Activated T-helper 1 cell treated with anti-CD3 and anti-CD28 coated beads, Interleukin-12 subunit alpha, Interleukin-12 subunit beta, Interleukin-2, Interleukin-4 antibody, amounts not matched to agents 30 ng/mL and 10 ng/mL and 1 ng/mL, durations not matched to agents 14 hours and 24 hours and 36 hours (primary cell): ENCODE results near the gene CDK2AP2. TPM values are rescaled to one million over a fixed set of nuclear protein-coding genes. Genes with fewer than 3 reads are reported as not detected.
"Not testable (repeated sequence)": the region's sequence is repeated elsewhere in the genome, so short reads cannot be mapped to it uniquely, and the experiment has no call there.

Experiments
- DNase-seq: peaks from one replicate; pipeline ENCODE4 v3.0.0; 2021; ENCODE audit warnings: low spot score
- H3K27ac Mint-ChIP-seq: one replicate; pipeline ENCODE4 v1.8.0; 2021; ENCODE audit warnings: mild to moderate bottlenecking, mixed read lengths
- H3K27me3 Mint-ChIP-seq: one replicate; pipeline ENCODE4 v1.8.0; 2022; ENCODE audit warnings: mild to moderate bottlenecking, moderate library complexity, mixed read lengths; ENCODE audit not compliant: insufficient read depth
- H3K36me3 Mint-ChIP-seq: one replicate; pipeline ENCODE4 v1.8.0; 2021; ENCODE audit warnings: low read depth, mixed read lengths
- H3K4me1 Mint-ChIP-seq: one replicate; pipeline ENCODE4 v1.8.0; 2021; ENCODE audit warnings: low read depth, mixed read lengths
- H3K4me3 Mint-ChIP-seq: one replicate; pipeline ENCODE4 v1.8.0; 2021; ENCODE audit warnings: mild to moderate bottlenecking, moderate library complexity, mixed read lengths
- H3K9me3 Mint-ChIP-seq: one replicate; pipeline ENCODE4 v1.8.0; 2021; ENCODE audit warnings: mixed read lengths
- intact Hi-C: fragments of 100-400 bp; cut with micrococcal nuclease; formaldehyde crosslinking; loops from one replicate; pipeline ENCODE4 v1.15.1; 2024
- total RNA-seq: library from RNA; stranded (reverse); gene quantifications from 2 replicates; pipeline ENCODE4 v1.2.3, GENCODE V29; 2022

The CDK2AP2 gene
- total RNA-seq, 1 donor from 2014 or later = 107 TPM

DNA sequence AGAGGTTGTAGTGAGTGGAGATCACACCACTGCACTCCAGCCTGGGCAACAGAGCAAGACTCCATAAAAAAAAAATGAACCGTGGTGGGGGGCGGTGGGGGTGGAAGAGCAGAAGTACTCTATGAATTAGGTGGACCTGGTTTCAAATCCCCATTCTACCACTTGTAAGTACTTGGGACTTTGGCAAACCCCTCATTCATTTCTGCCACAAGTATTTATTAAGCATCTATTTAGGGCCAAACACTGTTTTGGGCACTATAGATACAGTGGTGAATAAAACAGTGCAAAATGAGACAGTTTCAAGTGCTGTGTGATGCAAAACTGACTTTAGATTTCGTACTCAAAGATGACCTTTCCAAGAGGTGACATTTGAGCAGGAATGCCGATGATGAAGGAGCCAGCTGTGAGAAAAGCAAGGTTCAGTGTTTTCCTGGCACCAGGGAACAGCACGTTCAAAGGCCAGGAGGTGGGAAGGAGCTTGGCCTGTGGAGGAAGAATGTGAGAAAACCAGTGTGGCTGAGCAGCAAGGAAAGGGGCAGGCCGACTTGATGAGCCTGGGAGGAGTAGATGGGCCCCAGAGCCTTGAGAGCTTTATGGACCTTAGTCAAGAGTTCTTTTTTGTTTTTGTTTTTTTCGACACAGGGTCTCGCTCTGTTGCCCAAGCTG, 37.5 kb downstream of the CDK2AP2 start:
- no peak for DNase-seq
- Mint-ChIP-seq H3K9me3 (no peaks in the 10 kb centered on the region), H3K27me3 (no peaks in the 10 kb centered on the region), H3K4me1 (peaks cover 13% of the 10 kb centered on the region), H3K4me3 (peak overlapping the region; percentile 76), H3K36me3 (peaks cover 3% of the 10 kb centered on the region), H3K27ac (no peak overlapping the region)
- intact Hi-C loops = no loop called here

DNA sequence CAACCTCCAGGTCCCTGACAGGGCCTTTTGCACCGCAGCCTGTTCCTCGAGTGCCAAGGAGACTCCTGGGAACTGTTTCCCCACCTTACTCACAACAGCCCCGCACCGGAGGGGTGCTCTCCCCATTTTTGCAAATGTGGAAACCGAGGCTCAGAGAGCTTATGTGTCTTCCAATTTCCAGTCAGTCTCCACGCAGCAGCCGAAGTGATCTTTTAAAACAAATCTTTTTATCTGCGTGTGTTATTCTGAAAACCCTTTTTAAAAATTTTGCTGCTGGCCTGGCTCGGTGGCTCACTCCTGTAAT, 38.5 kb downstream of the CDK2AP2 start:
- intact Hi-C loops = loop anchor here (1.0 to 5.0 kb wide), 8 partner anchors 14 to 117 kb away; partner anchors contain the start of genes AIP, CDK2AP2, CORO1B and POLD4
- Mint-ChIP-seq H3K27ac (peak overlapping the region; percentile 48), H3K4me1 (peaks cover 17% of the 10 kb centered on the region), H3K36me3 (peaks cover 6% of the 10 kb centered on the region), H3K4me3 (peak overlapping the region; percentile 76), H3K9me3 (no peaks in the 10 kb centered on the region), H3K27me3 (no peaks in the 10 kb centered on the region)
- no peak for DNase-seq

DNA sequence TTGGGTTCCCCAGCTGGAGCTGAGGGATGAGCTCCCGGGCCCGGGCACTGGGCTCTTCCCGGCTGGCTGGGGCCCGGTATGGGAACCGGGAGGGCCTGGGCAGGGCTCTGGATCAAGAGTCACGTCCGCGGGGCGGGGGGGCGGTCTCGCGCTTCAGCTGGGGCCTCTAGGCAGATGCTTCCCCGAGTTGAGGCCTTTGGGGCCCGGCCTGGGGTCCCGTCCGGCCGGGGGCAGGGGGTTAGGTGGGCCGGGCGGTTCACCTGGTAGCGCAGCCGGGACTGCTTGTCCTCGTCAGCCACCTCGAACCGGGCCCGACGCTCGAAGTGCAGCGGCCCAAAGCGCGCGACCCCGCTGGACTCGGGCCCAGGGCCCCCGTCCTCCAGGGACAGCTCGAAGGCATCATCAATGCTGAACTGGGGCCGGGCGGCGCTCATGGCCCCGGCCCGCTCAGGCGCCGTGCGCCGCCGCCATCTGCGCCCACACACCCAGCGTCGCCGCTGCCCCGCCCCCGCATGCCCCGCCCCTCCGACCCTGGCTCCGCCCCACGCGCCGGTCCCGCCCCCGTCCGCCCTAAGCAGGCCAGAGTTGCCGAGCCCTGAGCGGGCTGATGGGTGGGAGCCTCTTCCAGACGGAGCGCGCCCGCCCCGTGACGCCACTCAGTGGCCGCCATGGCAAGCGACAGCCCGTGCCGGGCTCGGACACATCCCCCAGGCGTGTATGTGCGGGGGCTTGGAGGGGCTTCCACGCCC, 39.0 kb downstream of the CDK2AP2 start, which contains the start of gene TMEM134:
Gene TMEM134, minus strand, starts transcription at position 493 of the 749 bp plus-strand sequence. Its CDS starts 59 bp downstream, at position 434.
- intact Hi-C loops = loop anchor here (1.0 to 5.0 kb wide), 8 partner anchors 14 to 117 kb away; partner anchors contain the start of genes AIP, CDK2AP2, CORO1B and POLD4

DNA sequence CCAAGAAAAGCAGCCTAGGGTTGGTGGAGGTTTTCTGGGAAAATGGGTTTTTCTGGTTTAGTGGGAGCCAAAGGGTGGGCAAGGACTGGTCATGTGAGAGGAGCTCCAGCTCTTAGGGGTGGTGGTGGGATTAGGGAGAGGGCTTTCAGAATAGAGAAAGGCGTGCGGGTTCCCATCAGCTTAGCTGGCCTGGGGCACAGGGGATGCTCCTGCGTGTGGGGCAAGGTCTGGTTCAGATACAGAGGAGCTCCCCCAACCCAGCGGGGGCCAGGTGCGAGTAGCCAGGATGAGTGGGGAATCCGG, 39.6 kb downstream of the CDK2AP2 start:
- peaks cover 26% of the 10 kb centered on the region for H3K4me1 Mint-ChIP-seq
- peaks cover 6% of the 10 kb centered on the region for H3K36me3 Mint-ChIP-seq
- no peak for DNase-seq
- peak overlapping the region; percentile 91 for H3K4me3 Mint-ChIP-seq
- intact Hi-C loops = loop anchor here (2.0 to 5.0 kb wide), 2 partner anchors 30 to 116 kb away; partner anchors contain the start of gene POLD4
- peak overlapping the region; percentile 84 for H3K27ac Mint-ChIP-seq
- H3K9me3 Mint-ChIP-seq = no peaks in the 10 kb centered on the region
- no peaks in the 10 kb centered on the region for H3K27me3 Mint-ChIP-seq

More for the DNA sequence above, 39.0 kb downstream of the CDK2AP2 start, which contains the start of gene TMEM134:
- peak within 1 kb of the TSS; percentile 84 for H3K27ac Mint-ChIP-seq
- H3K4me3 Mint-ChIP-seq = peak within 1 kb of the TSS; percentile 91
- H3K36me3 Mint-ChIP-seq = peaks cover 6% of the 10 kb centered on the region
- DNase-seq = peak; percentile 88
- peaks cover 23% of the 10 kb centered on the region for H3K4me1 Mint-ChIP-seq
- H3K27me3 Mint-ChIP-seq = no peaks in the 10 kb centered on the region
- H3K9me3 Mint-ChIP-seq = no peaks in the 10 kb centered on the region

DNA sequence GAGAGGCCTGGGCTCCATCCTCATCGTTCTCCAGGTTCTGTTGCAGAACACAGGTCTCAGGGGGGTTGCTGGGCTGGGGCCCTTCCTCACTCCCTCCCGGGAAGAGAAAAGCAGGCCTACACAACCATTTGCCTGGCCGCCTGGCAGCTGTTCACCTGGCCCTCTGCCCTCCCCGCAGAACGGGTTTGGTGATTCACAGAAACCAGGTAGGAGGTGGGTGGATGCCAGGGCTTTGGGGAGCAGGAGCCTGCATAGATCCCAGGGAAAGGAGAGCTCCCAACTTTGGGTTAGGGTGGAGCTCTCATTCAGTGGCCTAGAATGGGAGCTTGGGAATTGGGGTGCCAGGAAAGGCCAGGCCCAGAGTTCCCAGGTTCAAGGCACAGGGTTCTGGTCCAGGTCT, 39.9 kb downstream of the CDK2AP2 start:
- Mint-ChIP-seq H3K27ac (peak overlapping the region; percentile 84), H3K9me3 (no peaks in the 10 kb centered on the region), H3K4me1 (peaks cover 26% of the 10 kb centered on the region), H3K36me3 (peaks cover 6% of the 10 kb centered on the region), H3K27me3 (no peaks in the 10 kb centered on the region), H3K4me3 (peak overlapping the region; percentile 91)
- no peak for DNase-seq
- intact Hi-C loops = loop anchor here (2.0 to 5.0 kb wide), 2 partner anchors 29 to 116 kb away; partner anchors contain the start of gene POLD4

DNA sequence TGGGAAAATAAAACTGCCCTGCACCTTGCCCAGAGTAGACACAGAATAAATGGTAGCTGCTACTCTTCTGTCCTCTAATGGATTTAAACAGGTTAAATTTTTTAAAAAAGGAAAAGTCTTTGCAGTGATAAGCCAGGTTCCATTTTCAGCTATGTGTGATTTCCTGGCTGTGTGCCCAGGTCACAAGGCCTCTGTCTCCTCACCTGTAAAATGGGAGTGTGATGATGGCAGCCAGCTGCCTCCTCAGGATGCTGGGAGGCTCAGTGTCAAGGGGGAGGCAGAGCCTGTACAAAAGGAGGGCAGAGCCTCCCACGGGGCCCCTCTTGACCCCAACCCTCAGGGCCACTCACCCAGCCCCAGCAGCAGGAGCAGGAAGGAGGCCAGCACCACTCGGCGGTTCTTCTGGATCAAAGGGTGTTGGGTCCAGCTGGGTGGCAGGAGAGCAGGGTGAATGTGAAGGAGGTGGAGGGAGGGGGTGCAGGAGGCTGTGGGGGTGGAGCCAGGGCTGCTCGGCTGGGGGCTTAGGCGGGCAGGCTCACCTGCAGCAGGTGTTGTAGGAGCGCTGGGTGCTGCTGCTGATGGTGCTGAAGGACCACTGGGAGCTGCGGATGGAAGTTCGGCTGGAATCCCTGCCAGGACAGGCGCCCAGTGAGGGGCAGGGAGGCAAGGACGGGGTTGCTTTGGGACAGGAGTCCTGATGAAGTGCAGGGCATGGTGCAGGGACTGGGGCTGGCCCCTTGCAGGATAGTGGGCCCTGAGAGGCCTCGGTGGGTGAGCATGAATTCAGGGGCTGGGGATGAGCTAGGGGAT, 40.8 kb downstream of the CDK2AP2 start:
- H3K9me3 Mint-ChIP-seq = no peaks in the 10 kb centered on the region
- no peaks in the 10 kb centered on the region for H3K27me3 Mint-ChIP-seq
- intact Hi-C loops = loop anchor here (5.0 kb wide), 1 partner anchor 115 kb away; the partner anchor contains the start of gene POLD4
- peak overlapping the region; percentile 91 for H3K4me3 Mint-ChIP-seq
- H3K36me3 Mint-ChIP-seq = peaks cover 6% of the 10 kb centered on the region
- no peak for DNase-seq
- H3K27ac Mint-ChIP-seq = peak overlapping the region; percentile 71
- peaks cover 26% of the 10 kb centered on the region for H3K4me1 Mint-ChIP-seq

DNA sequence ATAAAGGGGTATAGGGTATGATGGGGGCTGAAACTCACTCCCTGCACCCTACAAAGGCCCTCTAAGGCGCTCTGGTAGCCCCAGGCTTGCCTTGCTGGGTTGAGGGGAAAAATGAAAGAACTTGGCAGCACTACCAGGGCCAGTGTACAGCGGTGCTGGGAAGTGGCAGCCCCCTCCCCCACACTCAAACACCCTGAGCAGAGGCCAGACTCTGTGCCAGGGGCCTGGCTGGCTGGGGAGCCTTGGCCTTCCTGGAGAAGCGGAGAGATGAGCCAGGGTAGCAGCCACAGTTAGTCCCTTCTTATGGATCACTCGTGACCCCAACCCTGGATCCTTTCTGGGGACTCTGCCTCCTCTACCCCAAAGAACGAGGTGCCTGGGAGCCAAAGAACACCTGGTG, 41.6 kb downstream of the CDK2AP2 start:
- peak overlapping the region; percentile 65 for H3K27ac Mint-ChIP-seq
- intact Hi-C loops = loop anchor here (5.0 kb wide), 1 partner anchor 114 kb away; the partner anchor contains the start of gene POLD4
- H3K9me3 Mint-ChIP-seq = no peaks in the 10 kb centered on the region
- no peaks in the 10 kb centered on the region for H3K27me3 Mint-ChIP-seq
- peaks cover 6% of the 10 kb centered on the region for H3K36me3 Mint-ChIP-seq
- no peak for DNase-seq
- H3K4me1 Mint-ChIP-seq = peaks cover 26% of the 10 kb centered on the region
- H3K4me3 Mint-ChIP-seq = peak overlapping the region; percentile 91

DNA sequence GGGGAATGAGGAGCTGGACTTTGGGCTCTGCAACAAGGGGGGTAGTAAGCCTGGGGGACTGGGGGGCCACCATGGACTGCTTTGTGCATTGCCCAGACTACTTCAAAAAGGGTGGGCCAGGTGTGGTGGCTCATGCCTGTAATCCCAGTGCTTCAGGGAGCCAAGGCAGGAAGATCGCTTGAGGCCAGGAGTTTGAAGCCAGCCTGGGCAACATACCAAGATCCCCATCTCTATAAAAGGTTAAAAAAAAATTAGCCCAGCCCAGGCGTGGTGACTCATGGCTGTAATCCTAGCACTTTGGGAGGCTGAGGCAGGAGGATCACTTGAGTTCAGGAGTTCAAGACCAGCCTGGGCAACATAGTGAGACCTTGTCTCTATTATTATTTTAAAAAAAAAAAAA, 42.4 kb downstream of the CDK2AP2 start:
- Mint-ChIP-seq H3K27ac (peak overlapping the region; percentile 85), H3K4me3 (peak overlapping the region; percentile 88), H3K4me1 (peaks cover 26% of the 10 kb centered on the region)
- H3K27me3 Mint-ChIP-seq, H3K36me3 Mint-ChIP-seq, H3K9me3 Mint-ChIP-seq, DNase-seq: not testable (repeated sequence)
- intact Hi-C loops = loop anchor here (5.0 kb wide), 1 partner anchor 113 kb away; the partner anchor contains the start of gene POLD4

DNA sequence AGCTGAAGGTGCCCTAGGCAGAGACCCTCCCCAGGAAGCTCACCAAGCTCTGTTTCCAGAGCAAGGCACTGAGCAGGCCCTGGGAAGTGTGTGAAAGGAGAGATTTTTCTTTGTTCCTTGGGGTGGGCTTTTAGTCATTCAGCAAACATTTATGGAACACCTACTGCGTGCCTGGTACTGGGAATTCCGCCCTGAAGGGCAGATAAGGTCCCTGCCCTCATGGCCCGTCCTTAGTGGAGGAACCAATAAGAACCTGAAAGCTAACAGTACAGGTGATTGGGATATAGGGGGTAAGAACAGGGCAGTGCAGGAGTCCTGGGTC, 42.8 kb downstream of the CDK2AP2 start:
- peak overlapping the region; percentile 85 for H3K27ac Mint-ChIP-seq
- peaks cover 6% of the 10 kb centered on the region for H3K36me3 Mint-ChIP-seq
- peaks cover 26% of the 10 kb centered on the region for H3K4me1 Mint-ChIP-seq
- H3K27me3 Mint-ChIP-seq = no peaks in the 10 kb centered on the region
- peak overlapping the region; percentile 88 for H3K4me3 Mint-ChIP-seq
- no peak for DNase-seq
- H3K9me3 Mint-ChIP-seq = no peaks in the 10 kb centered on the region
- intact Hi-C loops = loop anchor here (5.0 kb wide), 1 partner anchor 113 kb away; the partner anchor contains the start of gene POLD4

DNA sequence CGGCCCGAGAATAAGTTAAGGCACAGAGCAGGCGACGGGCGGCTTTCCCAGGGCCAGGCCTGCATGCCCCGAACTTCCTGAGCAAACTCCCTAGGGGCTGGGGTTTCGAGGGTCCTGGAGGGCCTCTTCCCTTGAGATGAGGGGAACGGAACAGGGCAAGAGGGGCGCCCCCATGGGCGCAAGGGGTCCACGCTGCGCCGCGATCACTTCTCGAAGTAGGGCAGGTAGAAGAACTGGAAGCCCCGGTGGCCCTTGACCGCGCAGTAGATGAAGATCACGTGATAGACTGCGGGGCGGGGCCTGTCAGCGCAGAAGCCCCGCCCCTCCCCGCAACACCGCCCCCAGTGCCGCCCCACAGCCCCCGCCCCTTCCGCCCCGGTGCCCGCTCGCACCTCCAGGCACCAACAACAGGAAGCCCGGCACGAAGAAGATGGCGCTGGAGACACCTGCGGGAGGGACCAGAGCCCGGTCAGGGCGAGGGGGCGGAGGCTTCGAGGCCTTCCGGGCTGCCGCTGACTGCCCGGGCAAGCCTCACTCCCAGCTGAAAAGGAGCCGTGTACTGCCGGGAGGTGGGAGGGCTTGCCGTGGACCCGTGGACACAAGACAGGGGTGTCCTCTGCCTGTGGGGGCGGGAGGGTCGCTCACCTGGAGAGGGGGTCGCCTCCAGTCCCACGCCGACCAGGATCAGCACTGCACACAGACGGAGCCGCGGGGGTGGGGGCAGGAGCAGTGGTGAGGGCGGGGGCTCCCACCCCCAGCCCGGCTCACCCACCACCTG, 43.4 kb downstream of the CDK2AP2 start:
- DNase-seq = peak; percentile 89
- intact Hi-C loops = loop anchor here (1.0 to 5.0 kb wide), 8 partner anchors 20 to 224 kb away; partner anchors contain the start of genes POLD4, RAD9A and RPS6KB2
- no peaks in the 10 kb centered on the region for H3K9me3 Mint-ChIP-seq
- no peaks in the 10 kb centered on the region for H3K27me3 Mint-ChIP-seq
- peak overlapping the region; percentile 85 for H3K27ac Mint-ChIP-seq
- H3K36me3 Mint-ChIP-seq = peaks cover 6% of the 10 kb centered on the region
- peak overlapping the region; percentile 88 for H3K4me3 Mint-ChIP-seq
- H3K4me1 Mint-ChIP-seq = peaks cover 26% of the 10 kb centered on the region

DNA sequence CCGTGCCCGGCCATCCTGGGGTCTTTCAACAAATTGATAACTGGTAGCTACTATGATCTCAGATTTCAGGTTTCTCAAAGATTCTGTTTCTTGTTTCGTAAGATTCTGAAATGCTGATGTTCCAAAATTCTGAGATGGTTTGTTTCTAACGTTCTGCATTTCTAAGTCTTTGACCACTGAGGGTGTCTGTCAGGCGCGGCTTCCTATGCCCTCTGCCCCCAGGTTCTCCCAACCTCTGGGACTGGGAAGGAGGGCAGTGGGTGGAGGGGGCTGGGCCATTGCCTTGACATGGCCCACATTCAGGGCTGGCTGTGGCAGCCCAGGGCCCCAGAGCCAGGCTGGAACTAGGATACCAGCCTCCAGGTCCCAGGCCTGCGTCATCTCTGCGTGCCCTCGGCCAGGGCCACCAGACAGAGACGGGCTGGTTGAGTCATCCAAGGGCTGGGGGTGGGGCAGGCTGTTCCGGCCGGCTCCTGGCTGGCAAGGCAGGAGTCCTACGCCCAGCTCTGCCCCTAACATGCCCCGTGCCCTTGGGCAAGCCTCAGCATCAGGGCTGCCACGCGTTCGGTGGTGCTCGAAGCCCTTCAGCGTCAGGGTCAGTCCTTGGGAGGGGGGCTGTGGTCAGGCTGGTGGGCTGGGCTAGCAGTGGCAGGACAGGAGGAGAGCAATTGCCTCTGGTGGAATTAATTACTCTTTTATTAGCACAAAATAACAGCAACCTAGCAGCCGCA, 44.1 kb downstream of the CDK2AP2 start:
- intact Hi-C loops = loop anchor here (1.0 kb wide), 7 partner anchors 20 to 224 kb away; partner anchors contain the start of genes RAD9A and RPS6KB2
- Mint-ChIP-seq H3K36me3 (peaks cover 6% of the 10 kb centered on the region), H3K27me3 (no peaks in the 10 kb centered on the region)

More for the DNA sequence above, 44.1 kb downstream of the CDK2AP2 start:
- H3K27ac Mint-ChIP-seq = no peak overlapping the region
- DNase-seq = no peak
- peaks cover 26% of the 10 kb centered on the region for H3K4me1 Mint-ChIP-seq
- peak overlapping the region; percentile 88 for H3K4me3 Mint-ChIP-seq
- H3K9me3 Mint-ChIP-seq = no peaks in the 10 kb centered on the region
